HG03103 (cell line): ENCODE results near the gene PREX1.

ENCODE experiments used
- ATAC-seq: cut with Tn5 transposase; IDR thresholded peaks from one replicate; pipeline ENCODE4 v1.9.1; 2021; ENCODE audit warnings: low read depth; ENCODE audit not compliant: unreplicated experiment

Gene PREX1

GRCh38 chr20:48722737-48723191, 105.0 kb downstream of the PREX1 start:
- no peak for ATAC-seq

DNA sequence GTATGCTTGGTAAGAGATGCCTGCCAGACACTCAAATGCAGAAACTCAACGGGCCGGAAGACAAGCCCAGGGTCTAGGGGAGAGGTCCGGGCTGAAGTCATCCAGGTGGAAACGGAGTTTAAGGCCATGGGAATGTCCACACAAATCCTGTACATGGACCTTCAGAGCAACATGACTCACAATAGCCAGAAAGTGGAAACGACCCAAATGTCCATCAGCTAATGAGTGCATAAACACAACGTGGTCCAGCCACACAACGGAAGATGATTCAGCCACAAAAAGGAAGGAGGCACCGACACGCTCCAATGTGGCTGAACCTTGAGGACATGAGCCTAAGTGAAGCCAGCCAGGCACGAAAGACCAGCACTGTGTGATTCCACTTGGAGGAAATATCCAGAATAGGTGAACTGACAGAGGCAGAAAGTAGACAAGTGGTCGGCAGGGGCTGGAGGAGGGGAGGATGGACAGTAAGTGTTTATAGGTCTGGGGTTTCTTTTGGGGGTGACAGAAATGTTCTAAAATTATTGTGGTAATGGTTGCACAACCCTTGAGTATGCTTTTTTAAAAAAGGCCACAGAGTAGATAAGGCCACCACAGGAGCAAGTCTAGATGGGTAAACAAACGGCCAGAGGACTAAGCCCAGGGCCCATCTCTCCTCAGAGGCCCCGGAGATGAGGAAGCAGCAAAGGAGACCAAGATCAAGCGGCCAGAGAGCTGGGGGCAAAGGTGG, 105.6 kb downstream of the PREX1 start:
- no peak for ATAC-seq

DNA sequence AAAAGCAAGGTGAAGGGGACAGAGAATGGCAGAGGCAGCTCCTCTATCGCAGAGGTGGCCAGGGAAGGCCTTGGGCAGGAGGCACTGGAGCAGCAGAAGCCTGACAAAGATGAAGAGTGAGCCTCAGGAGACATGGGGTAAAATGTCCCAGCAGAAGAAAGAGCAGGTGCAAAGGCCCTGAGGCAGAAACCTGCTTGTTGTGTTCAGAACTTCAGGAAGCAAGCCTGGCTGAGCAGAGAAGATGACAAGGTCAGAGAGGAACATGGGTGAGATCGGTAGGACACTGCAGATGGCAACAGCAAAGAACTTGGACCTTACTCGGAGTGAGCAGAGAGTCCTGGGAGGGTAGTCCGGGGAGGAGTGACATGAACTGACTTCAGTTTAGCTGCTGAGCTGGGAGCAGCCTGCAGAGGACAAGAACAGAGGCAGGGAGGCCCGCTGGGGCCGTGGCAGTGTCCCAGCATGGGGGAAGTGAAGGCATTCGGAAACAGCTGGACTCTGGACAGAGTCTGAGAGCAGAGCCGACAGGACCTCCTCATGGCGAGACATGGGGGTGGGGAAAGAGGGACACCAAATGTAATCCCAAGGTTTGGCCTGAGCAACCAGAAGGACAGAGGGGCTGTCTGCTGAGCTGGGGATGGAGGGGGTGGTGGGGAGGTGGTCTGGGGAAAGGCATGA, 106.3 kb downstream of the PREX1 start:
- ATAC-seq = no peak

DNA sequence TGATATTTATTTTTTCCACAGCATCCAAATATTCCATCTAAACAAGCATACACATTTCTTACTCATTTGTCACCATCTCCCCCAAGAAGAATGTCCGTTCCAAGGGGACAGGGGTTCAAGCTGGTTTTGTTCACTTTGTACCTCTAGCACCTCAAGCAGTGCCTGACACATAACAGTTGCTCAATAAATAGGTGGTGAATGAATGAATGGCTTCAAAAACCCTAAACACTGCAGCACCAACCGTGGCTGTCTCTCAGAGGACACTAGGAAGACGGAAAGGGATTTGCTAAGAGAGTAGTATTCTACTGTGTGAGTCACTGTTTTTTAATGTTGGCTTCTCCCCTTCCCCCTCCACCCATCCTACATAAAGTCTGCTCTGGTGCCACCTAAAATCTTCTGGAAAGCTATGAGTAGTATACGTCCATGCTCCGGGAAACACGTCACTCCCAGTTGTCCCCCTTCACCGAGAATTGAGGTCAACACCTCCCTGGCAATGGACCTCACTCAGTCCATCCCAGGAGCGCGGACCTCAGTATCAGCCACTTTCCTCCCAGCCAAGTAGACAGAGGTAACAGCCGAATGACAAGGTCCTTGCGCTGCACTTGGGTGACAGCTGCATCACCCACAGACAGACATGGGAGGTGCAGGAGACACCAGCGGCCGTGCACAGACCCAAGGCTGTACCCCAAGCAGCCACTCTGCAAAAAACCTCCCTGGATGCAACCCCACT, 107.4 kb downstream of the PREX1 start:
- ATAC-seq = no peak

DNA sequence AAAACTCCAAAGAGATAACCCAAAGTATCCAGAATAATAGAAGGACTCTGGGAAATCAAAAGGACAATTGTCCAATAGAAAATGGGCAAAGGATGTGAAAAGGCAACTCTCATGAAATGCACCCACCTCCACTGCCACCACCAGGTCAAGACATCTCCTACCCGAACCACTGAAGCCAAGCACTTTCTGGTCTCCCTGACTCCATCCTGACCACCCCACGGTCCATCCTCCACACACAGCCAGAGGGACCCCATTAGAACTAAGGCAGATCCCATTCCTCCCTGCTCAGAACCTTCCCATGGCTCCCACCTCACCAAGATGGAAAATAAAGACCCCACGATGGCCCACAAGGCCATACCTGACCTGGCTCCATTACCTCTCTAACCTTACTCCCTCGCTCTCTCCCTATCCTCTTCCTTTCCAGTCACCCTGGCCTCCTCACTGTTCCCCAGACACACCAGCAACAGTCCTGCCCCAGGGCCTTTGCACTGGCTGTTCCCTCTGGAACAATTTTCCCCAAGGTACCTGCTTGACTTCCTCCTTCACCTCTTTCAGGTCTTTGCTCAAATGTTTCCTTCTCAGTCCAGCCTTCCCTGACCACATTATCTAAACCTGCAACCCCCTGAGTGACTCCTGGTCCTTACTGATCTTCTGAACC, 108.1 kb downstream of the PREX1 start:
- ATAC-seq = no peak

- ATAC-seq = no peak
Measured at GRCh38 chr20:48718786-48719578, 108.8 kb downstream of the PREX1 start.

- ATAC-seq = no peak
Measured at GRCh38 chr20:48717680-48718223, 110.0 kb downstream of the PREX1 start.

DNA sequence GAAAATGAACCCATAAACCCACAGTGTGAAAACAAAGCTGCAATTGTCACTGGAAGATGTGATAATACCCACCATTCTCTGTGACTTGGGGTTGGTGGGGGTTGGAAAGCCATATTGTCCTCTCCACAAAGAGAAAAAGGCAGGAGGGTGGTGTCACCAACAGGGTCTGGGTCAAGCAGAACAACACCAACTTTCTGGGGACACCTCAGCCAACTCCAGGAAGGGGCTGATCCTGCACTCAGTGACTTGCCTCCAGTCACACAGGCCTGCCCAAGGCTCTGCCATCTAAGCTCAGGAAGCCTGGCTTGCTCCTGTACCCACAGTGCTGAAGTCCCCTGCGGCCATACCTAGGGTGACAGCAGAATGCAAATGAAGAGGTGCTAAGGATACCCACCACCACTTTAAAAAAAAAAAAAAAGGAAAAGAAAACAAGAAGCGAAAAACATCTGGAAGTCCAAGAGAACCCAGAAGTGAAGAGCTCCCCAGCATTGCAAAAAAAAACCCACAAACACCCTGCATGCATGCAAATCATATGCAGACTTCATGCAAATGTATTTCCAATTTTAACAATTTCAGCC, 110.6 kb downstream of the PREX1 start:
- ATAC-seq = no peak

GRCh38 chr20:48716541-48716940, 111.3 kb downstream of the PREX1 start:
- no peak for ATAC-seq

GRCh38 chr20:48716086-48716485, 111.7 kb downstream of the PREX1 start:
- no peak for ATAC-seq

DNA sequence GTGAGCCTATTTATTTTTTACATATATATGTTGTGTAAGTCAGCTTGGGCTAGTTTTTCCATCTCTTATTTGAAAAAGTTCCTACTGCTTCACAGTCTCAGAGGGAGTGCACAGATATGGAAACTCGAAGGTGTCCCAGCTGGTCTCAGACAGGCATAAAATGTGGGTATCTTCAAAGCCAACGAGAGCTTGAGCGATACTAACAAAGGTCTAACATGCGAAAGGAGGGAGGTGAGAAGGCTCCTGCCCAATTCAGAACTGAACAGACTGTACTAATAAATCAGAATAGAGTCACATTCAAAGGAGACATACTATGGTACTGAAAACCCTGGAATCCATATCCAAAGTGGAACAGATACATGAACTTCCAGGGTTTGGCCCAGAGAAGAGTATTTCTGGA, 113.0 kb downstream of the PREX1 start:
- ATAC-seq = no peak

- peak; percentile 9 for ATAC-seq
Measured at GRCh38 chr20:48711696-48712464, 115.9 kb downstream of the PREX1 start.

- no peak for ATAC-seq
Measured at GRCh38 chr20:48711044-48711428, 116.8 kb downstream of the PREX1 start.

- ATAC-seq = no peak
Measured at GRCh38 chr20:48710341-48711043, 117.3 kb downstream of the PREX1 start.

GRCh38 chr20:48709744-48710143, 118.1 kb downstream of the PREX1 start:
- ATAC-seq = no peak

GRCh38 chr20:48709058-48709691, 118.6 kb downstream of the PREX1 start:
- no peak for ATAC-seq

- ATAC-seq = no peak
Measured at GRCh38 chr20:48708630-48709029, 119.2 kb downstream of the PREX1 start.

GRCh38 chr20:48708116-48708515, 119.7 kb downstream of the PREX1 start:
- ATAC-seq = no peak
